ENCODE results near the gene UNC93B1. TPM values are rescaled to one million over a fixed set of nuclear protein-coding genes. Genes with fewer than 3 reads are reported as not detected.

UNC93B1 gene
- total and polyA plus RNA-seq, 2 of the 8 experiments (the other 6 are each of a cell fraction or from before 2014, with no cell fraction given) = 18.9 to 34.3 TPM

- Histone ChIP-seq H2BK15ac (ENCODE audit: low read length) (no peak overlapping the region), H3K27me3 (replicated peaks in 1 of 4; ENCODE audit: control insufficient read depth in 3 of 4, extremely low read depth in 1 of 4, insufficient read depth in 3 of 4, low read length in 3 of 4) (no peaks in the 10 kb centered on the region), H3K56ac (replicated peaks; ENCODE audit: insufficient read length, low read depth, low read length) (no peak overlapping the region), H2BK120ac (replicated peaks; ENCODE audit: low read depth, low read length) (no peak overlapping the region), H3K79me1 (ENCODE audit: low read depth, low read length) (no peaks in the 10 kb centered on the region), H4K20me1 (replicated peaks in 1 of 2; ENCODE audit: control insufficient read depth in 1 of 2, insufficient read depth in 2 of 2, low read length in 2 of 2) (no peaks in the 10 kb centered on the region), H3K23ac (ENCODE audit: insufficient read length) (no peak overlapping the region), H3K18ac (ENCODE audit: extremely low read depth, low read length) (no peak overlapping the region), H2AK5ac (ENCODE audit: low read depth, low read length) (no peak overlapping the region), H3K4me1 (replicated peaks in 1 of 4; ENCODE audit: control insufficient read depth in 3 of 4, insufficient read depth in 4 of 4, low read length in 3 of 4) (peaks cover 0 to 13% (median 6%) of the 10 kb centered on the region in 4 experiments; a peak in 6 of 7 replicates), H2AFZ (ENCODE audit: low read length) (no peak overlapping the region), H2BK5ac (ENCODE audit: low read depth, low read length) (no peak overlapping the region), H3K79me2 (ENCODE audit: control insufficient read depth in 1 of 2, insufficient read depth in 2 of 2, low read length in 2 of 2) (no peaks in the 10 kb centered on the region), H3K9me3 (ENCODE audit: insufficient read depth in 2 of 2, low read depth in 1 of 2, low read length in 1 of 2) (no peaks in the 10 kb centered on the region), H3K4me2 (ENCODE audit: insufficient read depth in 1 of 2, low read depth in 2 of 2, low read length in 2 of 2) (no peak overlapping the region), H3K9ac (replicated peaks in 1 of 4; ENCODE audit: extremely low read depth in 1 of 4, low read depth in 3 of 4, low read length in 3 of 4) (no peak overlapping the region), H3K4me3 (ENCODE audit: extremely low read depth in 1 of 4, insufficient read depth in 2 of 4, low read depth in 3 of 4, low read length in 4 of 4) (no peak overlapping the region), H3K14ac (ENCODE audit: insufficient read length) (no peak overlapping the region), H4K5ac (ENCODE audit: insufficient read length, low read depth, low read length) (no peak overlapping the region), H2BK12ac (ENCODE audit: low read depth, low read length) (no peak overlapping the region), H4K8ac (ENCODE audit: extremely low read depth, insufficient read depth, low read length) (no peak overlapping the region; the same call in 1 of the 2 replicates), H4K91ac (replicated peaks; ENCODE audit: insufficient read length, low read length) (no peak overlapping the region), H2BK20ac (ENCODE audit: low read length) (no peak overlapping the region), H3K36me3 (ENCODE audit: control insufficient read depth in 2 of 4, insufficient read depth in 4 of 4, low read length in 3 of 4) (no peaks in the 10 kb centered on the region), H3K4ac (replicated peaks; ENCODE audit: insufficient read length, low read depth, low read length) (no peak overlapping the region), H3K27ac (ENCODE audit: low read depth, low read length) (no peak overlapping the region), H3K23me2 (ENCODE audit: low read depth, low read length) (no peaks in the 10 kb centered on the region)
- DNase-seq (ENCODE audit: low read depth in 1 of 2, low spot score in 2 of 2) = no peak
- POLR2A ChIA-PET (ENCODE audit: partially characterized antibody) = interaction anchor here (1.0 to 2.8 kb wide), 3 partner anchors 9 to 22 kb away, joined by 3 to 14 read pairs (median 4); partner anchors contain the start of gene TCIRG1
- FAIRE-seq = no peak
- WGBS, 2 experiments (ENCODE audit: extremely low coverage in 1 of 2, insufficient coverage in 1 of 2, insufficient read length in 1 of 2, insufficient replicate concordance in 2 of 2, low coverage in 1 of 2, low lambda C conversion rate in 2 of 2, missing lambda C conversion rate in 1 of 2) = 99% methylated on average over 6 of the region's 8 CpGs; no CpG with 5 or more reads in 1 of the 2 experiments
- CTCF ChIA-PET (ENCODE audit: partially characterized antibody) = interaction anchor here (0.7 kb wide), 1 partner anchor 9 kb away, joined by 3 read pairs; no protein-coding TSS in a partner anchor
- no peak for TF ChIP-seq ATF3 (IDR thresholded peaks at IDR 0.05; ENCODE audit: insufficient read depth, low read depth, low read length)
- no peak for TF ChIP-seq POLR2A (IDR thresholded peaks at IDR 0.05; ENCODE audit: control extremely low read depth in 1 of 2, low read depth in 2 of 2, low read length in 2 of 2)
- TF ChIP-seq RBBP5 (IDR thresholded peaks at IDR 0.05; ENCODE audit: borderline replicate concordance, low read depth, low read length) = no peak
- no peak for TF ChIP-seq ASH2L (IDR thresholded peaks at IDR 0.05; ENCODE audit: low read length)
- no peak for TF ChIP-seq NRF1 (IDR thresholded peaks at IDR 0.05; ENCODE audit: low read depth, low read length)
- TF ChIP-seq CREB1 (IDR thresholded peaks at IDR 0.05) = no peak
- TF ChIP-seq MAX (IDR thresholded peaks at IDR 0.05) = no peak
- no peak for TF ChIP-seq SP1 (IDR thresholded peaks at IDR 0.05; ENCODE audit: low read depth, low read length)
- no peak for TF ChIP-seq CEBPB (IDR thresholded peaks at IDR 0.05; ENCODE audit: low read depth, low read length)
- TF ChIP-seq TBP (IDR thresholded peaks at IDR 0.05; ENCODE audit: low read depth, low read length) = no peak
- TF ChIP-seq E2F6 (IDR thresholded peaks at IDR 0.05) = no peak
- no peak for TF ChIP-seq JUN (IDR thresholded peaks at IDR 0.05; ENCODE audit: low read depth, low read length)
- no peak for TF ChIP-seq BRCA1 (IDR thresholded peaks at IDR 0.05; ENCODE audit: low read depth, low read length)
- no peak for TF ChIP-seq RAD21 (IDR thresholded peaks at IDR 0.05 in 1 of 2, conservative IDR thresholded peaks at IDR 0.05 in 1 of 2; ENCODE audit: low read depth in 2 of 2, low read length in 2 of 2)
These were observed 11.6 kb upstream of the UNC93B1 start for GRCh38 chr11:68015467-68015866.

Data from H1 (cell line).